ENCODE measurements around the gene ARAP1.
"Not testable (repeated sequence)": the region's sequence is repeated elsewhere in the genome, so short reads cannot be mapped to it uniquely, and the experiment has no call there.

The ARAP1 gene

DNA sequence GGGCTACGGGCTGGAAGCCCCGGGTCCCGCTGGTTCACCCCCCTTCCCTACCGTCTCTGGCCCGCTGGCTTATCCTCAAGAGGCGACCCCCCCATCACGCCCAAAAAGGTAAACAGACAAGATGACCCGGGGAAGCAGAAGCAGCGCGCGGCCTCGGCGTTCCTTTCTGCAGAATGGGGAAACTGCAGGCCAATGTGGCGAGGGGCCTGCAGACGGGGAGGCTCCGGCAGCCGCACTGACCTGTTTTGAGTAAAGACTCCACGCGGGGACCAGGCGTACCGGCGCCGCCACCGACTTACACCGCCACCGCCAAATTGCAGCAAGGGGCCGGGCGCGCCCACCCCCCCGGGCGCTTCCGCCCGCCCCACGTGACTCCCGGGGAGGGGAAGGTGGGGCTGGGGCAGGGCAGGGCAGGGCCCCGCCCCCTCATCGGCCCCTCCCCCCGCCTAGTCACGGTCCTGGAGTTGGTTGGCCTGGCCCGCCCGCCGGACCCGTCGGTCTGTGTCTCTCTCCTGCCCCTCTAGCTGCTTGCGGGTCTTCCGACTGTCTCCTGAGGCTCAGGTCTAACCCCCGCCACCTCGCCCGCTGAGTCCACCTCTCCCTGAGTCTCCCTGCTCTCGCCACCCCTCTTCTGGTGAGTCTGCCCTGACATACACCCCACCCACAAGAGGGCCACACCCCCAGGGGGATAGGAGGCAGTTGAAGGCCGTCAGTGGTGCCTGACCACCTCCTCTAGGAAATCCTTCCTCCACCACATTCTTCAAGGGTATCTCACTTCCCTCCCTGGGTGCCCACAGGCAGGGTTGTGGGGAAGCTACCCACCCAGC is at the start of gene ARAP1:
TSS of gene ARAP1 (minus strand) at position 321 of the 827 bp plus-strand sequence. CDS start 25,280 bp downstream, outside the sequence.
- TF ChIP-seq CTCF (IDR thresholded peaks at IDR 0.05; ENCODE audit: control insufficient read depth, insufficient read depth, low read depth, low read length, missing control alignments): no peak
- DNase-seq (ENCODE audit: low read depth): no peak
- H3K4me3 ChIP-seq (ENCODE audit: control insufficient read depth, low read depth, low read length): peak within 1 kb of the TSS; percentile 79

DNA sequence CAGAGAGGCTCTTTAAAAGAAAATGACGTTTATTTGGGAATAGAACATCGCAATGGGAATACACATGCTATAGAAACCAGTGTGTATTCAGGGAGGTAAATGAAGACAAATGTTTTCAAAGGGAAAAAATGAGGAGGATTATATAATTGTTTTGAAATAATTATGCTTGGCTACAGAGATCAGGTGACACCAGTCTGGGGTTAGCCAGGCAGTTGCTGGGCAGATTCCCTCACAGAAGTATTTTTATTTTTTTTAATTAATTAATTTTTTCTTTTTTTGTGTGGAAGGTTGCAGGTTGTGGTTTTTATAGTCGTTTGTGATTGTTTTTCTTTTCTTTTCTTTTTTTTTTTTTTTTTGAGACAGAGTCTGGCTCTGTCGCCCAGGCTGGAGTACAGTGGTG is 47.2 kb upstream of the ARAP1 start:
- TF ChIP-seq CTCF (IDR thresholded peaks at IDR 0.05; ENCODE audit: control insufficient read depth, insufficient read depth, low read depth, low read length, missing control alignments): no peak
- DNase-seq (ENCODE audit: low read depth): no peak

GRCh38 chr11:72798361-72798760 is 46.2 kb upstream of the ARAP1 start:
- no peak overlapping the region for H3K4me3 ChIP-seq (ENCODE audit: control insufficient read depth, low read depth, low read length)
- DNase-seq (ENCODE audit: low read depth): no peak
- TF ChIP-seq CTCF (IDR thresholded peaks at IDR 0.05; ENCODE audit: control insufficient read depth, insufficient read depth, low read depth, low read length, missing control alignments): no peak

More for the DNA sequence above, 47.2 kb upstream of the ARAP1 start:
- no peak overlapping the region for H3K4me3 ChIP-seq (ENCODE audit: control insufficient read depth, low read depth, low read length)

- TF ChIP-seq CTCF (IDR thresholded peaks at IDR 0.05; ENCODE audit: control insufficient read depth, insufficient read depth, low read depth, low read length, missing control alignments): peak; percentile 95
- peak; percentile 67 for DNase-seq (ENCODE audit: low read depth)
- peak within 1 kb of the TSS; percentile 69 for H3K4me3 ChIP-seq (ENCODE audit: control insufficient read depth, low read depth, low read length)
Observed at GRCh38 chr11:72793425-72794367, 41.5 kb upstream of the ARAP1 start, which contains the start of gene STARD10. Gene STARD10, minus strand, starts transcription at chr11:72794047. Its CDS starts 12,866 bp downstream, at chr11:72781181.

- no peak for TF ChIP-seq CTCF (IDR thresholded peaks at IDR 0.05; ENCODE audit: control insufficient read depth, insufficient read depth, low read depth, low read length, missing control alignments)
- no peak for DNase-seq (ENCODE audit: low read depth)
- H3K4me3 ChIP-seq (ENCODE audit: control insufficient read depth, low read depth, low read length): no peak overlapping the region
Observed at GRCh38 chr11:72793076-72793424, 40.8 kb upstream of the ARAP1 start.

GRCh38 chr11:72792437-72793021 is 40.3 kb upstream of the ARAP1 start:
- no peak overlapping the region for H3K4me3 ChIP-seq (ENCODE audit: control insufficient read depth, low read depth, low read length)
- no peak for TF ChIP-seq CTCF (IDR thresholded peaks at IDR 0.05; ENCODE audit: control insufficient read depth, insufficient read depth, low read depth, low read length, missing control alignments)
- no peak for DNase-seq (ENCODE audit: low read depth)

DNA sequence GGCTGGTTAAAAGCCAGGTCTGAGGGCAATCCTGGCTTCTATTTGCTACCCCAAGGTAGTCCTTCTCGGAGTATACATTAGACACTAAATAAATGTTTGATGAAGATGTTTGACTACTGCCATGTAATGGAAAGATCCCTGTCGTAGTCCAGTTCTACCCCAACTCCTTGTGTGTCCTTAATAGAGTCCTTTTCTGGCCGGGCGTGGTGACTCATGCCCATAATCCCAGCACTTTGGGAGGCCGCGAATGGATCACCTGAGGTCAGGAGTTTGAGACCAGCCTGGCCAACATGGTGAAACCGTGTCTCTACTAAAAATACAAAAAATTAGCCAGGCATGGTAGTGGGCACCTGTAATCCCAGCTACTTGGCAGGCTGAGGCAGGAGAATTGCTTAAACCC is 39.0 kb upstream of the ARAP1 start:
- DNase-seq (ENCODE audit: low read depth); H3K4me3 ChIP-seq (ENCODE audit: control insufficient read depth, low read depth, low read length): not testable (repeated sequence)
